Mammary epithelial cell (primary cell): ENCODE data around the gene GRAMD1B.

ENCODE experiments used
- CTCF ChIP-seq, 2 donors: IDR thresholded peaks in 1 of 2; conservative IDR thresholded peaks in 1 of 2; 2 replicates each; pipeline ENCODE4 v1.5.1; 2011 to 2012; ENCODE audit warnings: inconsistent platforms in 2 of 2, low read length in 2 of 2, mild to moderate bottlenecking in 2 of 2, control low read depth in 1 of 2, low read depth in 1 of 2; ENCODE audit not compliant: insufficient read depth in 1 of 2; ENCODE audit errors: extremely low read depth in 1 of 2
- EZH2 ChIP-seq: IDR thresholded peaks from 2 replicates; pipeline ENCODE4 v1.6.1; 2012; ENCODE audit warnings: low read length, inconsistent platforms, borderline replicate concordance

GRCh38 chr11:123429913-123430720 lies at the start of gene GRAMD1B:
- TF ChIP-seq CTCF (conservative IDR thresholded peaks at IDR 0.05 in 1 of 2, IDR thresholded peaks at IDR 0.05 in 1 of 2; ENCODE audit: extremely low read depth in 1 of 2, insufficient read depth in 1 of 2, low read depth in 1 of 2, low read length in 2 of 2) (no peak), EZH2 (no peak)
